HG02938 (cell line): ENCODE data around the gene SLBP.

Source experiments
- ATAC-seq: cut with Tn5 transposase; IDR thresholded peaks from one replicate; pipeline ENCODE4 v1.9.1; 2021; ENCODE audit warnings: mild to moderate bottlenecking, moderate library complexity; ENCODE audit not compliant: unreplicated experiment

SLBP gene

DNA sequence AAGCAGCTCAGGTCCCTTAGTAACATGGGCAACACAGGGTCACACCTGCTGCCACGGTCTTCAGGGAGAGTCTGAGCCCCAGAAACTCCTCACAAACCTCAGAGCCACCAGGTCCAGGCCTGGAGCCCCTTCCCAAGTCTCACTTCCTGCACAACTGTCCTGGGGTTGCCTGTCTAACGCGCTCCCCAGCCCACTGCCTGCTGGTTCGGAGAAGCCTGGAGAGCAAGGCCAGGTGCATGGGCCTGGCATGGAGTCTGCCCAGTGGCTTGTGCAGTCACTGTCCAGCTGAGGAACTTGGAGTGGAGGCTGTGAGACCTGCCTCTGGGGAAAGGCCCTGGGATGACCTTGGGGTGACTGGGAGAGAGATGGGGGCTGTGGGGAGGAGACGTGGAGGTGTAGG, 56.0 kb downstream of the SLBP start:
- no peak for ATAC-seq

DNA sequence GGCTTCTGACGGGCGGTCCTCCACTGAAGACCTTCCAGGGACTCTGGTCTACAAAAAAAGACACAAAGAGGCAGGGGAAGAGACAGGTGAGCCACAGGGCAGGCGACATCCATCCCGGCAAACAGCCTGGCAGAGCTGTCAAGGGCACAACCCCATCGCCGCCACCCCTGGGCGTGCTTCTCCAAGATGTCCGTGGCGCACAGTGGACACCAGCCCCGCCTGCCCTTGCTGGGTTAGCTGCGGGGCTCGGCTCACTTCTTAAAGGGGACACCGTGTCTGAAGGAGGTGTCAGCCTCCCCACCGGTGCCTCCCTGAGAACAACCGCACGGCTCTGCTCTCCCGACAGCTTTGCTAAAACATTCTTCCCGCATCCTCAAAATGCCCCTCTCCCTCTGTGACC, 56.4 kb downstream of the SLBP start:
- no peak for ATAC-seq

DNA sequence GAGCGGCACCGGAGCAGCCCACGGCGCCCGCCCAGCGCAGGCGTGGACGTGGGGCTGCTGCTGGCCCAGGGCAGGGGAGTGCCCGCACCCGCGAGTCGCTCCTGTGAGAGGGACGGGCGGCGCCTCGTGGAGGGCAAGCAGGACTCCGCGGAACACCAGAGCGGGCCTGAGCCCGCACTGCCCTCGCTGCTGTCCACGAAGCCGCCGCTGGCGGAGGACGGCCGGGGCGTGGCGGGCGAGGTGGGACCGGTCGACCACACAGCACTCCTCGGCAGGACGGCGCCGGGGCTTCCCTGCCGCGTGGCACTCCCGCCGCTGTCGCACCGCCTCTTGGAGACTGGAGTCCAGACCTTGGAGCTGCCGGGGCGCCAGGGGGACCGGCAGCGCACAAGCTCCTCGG, 57.0 kb downstream of the SLBP start:
- no peak for ATAC-seq

DNA sequence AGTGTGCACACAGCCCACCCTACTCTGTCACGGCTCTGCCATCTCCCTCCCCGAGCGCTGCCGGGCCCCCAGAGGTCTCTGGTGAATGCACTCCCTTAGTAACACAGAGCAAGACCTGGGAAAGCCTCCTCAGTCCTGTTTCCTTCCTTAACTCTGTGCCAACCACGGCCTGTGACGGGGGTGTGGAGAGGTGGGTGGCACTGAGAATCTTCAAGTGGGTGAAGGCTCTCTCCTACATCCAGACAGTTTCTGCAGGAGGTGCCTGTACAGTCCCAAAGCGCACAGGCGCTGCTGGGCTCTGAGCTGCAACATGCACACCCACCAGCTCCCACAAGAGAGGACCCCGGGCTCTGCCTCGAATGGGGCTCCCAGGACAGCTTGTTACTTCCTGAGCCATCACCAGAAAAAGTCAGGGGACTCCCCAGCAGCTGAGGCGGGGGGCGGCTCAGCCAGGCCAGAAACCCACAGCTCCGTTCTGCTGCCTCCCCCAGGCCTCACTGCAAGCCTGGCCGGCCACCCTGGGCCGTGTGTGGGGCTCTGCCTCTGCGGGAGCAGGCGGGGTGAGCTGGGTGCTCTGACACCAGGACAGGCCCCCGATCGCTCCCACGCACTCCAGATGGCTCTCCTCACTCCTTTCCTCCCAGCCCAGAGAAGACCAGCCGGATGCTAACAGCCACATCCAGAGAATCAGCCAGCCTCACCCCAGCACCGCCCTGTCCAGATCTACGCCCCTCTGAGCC, 57.7 kb downstream of the SLBP start:
- ATAC-seq, result no peak

DNA sequence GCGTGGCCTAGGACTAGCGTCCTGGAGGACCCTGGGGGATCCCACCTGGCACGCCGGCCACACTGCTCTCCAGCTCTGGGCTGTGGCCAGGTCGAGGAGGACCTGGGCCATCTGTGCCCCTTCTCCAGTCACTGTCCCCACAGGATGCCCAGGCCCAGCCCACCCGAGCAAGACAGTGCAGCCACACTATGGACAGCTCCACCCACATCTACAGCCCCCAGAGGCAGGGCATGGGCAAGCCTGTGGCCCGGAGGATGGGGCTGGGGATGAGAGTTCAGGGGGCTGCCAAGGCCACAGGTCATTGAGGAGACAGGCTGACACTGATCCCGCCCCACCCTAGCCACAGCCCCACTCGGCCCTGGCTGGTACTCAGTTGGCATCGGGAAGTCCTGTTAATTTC, 58.3 kb downstream of the SLBP start:
- no peak for ATAC-seq

DNA sequence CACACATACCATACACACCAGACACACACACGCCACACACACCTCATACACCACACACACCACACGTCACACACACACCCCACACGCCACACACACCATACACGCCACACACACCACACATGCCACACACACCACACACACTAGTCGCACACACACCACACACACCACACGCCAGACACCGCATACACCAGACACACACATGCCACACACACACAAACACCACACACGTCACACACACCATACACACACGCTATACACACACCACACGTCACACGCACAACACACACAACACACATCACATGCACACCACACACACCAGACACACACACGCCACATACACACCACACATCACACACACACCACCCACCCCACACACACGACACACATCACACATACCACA, 60.0 kb downstream of the SLBP start:
- ATAC-seq, result no peak

DNA sequence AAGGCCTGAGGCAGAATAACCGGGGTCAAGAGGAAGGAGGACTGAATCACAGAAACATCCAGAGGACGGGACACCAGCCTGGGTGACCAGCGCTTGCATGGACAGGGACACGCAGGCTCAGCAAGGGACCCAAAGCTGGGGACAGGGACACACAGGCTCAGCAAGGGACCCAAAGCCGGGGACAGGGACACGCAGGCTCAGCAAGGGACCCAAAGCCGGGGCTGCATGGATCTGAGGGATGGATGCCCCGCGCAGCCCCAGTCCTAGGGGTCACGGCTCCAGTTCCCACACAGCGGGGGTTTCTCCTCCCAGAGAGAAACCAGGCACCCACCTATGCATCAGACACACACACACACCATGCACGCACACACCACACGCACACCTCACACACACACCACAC, 60.5 kb downstream of the SLBP start:
- no peak for ATAC-seq

DNA sequence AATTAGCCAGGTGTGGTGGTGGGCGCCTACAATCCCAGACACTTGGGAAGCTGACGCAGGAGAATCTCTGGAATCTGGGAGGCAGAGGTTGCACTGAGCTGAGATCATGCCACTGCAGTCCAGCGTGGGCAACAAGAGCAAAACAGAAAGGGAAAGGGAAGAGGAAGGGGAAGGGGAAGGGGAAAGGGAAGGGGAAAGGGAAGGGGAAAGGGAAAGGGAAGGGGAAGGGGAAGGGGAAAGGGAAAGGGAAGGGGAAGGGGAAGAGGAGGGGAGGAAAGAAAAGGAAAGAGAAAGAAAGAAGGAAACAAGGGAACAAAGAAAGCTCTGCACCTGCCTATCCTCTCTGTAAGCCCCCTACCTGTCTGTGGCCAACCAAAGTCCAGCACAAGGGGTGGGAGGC, 63.2 kb downstream of the SLBP start:
- ATAC-seq, result no peak

DNA sequence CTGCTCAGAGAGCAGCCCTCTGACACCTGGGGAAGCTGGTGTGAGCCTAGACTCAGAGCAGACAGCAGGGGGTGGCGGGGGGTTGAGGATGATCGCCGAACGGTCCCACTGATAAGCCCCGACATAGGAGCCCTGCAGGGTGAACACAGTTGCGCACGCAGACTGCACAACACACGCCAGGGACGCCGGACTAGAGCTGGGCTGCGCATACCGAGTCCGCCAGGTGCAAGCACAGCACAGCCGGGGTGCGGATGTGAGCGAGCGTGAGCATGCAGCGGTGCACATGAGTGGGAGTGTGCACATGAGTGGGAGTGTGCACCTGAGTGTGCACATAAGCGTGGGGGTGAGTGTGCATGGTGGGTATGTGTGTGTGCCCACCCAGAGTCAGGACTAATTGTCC, 64.7 kb downstream of the SLBP start:
- no peak for ATAC-seq

DNA sequence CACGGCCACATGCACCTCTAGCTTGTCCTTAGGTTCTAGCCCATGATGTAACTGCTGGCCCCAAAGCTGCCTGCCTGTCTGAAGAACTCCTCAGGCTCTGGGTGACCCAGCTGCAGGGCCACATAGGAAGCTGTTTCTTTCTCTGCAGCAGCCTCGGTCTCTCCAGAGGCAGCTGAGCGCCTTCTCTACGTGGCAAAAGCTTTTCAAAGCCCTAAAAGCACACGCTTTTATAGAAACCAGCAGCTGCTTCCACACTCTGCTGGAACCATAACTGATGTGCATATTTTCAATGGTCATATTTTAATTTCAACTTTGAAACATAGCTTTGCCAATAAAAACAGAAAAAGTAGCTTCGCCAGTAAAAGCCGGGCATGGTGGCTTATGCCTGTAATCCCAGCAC, 65.4 kb downstream of the SLBP start:
- no peak for ATAC-seq

DNA sequence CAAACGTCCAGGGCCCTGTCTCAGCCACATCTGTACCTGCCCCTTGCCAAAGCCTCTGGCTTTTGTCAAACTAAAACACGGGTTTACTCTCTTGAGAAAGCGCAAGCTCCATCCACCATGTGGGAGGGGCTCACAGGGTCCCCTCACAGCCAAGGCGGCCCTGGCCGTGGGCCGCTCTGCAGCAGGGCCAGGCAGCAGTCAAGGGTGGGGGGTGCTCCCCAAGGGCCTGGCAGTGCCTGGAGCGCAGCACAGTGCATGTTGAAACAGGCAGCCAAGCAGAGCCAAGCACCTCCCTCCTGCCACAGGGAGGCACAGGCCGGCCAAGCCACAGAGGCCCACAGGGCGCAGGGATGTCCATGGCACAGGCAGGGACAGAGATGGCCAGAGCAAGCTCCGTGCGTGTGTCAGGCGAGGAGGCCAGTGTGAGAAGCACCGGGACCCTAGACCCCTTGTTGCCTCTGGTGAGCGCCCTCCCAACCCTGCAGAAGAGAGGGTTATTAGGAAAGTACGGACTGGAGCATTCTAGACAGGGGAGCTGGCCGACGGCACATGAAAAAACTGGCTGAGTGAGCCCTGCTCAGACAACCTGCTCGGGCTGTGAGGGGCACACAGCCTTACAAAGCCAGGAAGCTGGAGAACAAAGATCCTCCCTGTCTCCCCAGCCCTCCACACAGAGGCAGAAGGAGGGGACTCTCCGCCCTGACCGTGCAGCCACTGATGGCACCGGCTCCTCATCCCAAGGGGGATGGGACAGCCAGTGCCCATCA, 67.0 kb downstream of the SLBP start:
- no peak for ATAC-seq

DNA sequence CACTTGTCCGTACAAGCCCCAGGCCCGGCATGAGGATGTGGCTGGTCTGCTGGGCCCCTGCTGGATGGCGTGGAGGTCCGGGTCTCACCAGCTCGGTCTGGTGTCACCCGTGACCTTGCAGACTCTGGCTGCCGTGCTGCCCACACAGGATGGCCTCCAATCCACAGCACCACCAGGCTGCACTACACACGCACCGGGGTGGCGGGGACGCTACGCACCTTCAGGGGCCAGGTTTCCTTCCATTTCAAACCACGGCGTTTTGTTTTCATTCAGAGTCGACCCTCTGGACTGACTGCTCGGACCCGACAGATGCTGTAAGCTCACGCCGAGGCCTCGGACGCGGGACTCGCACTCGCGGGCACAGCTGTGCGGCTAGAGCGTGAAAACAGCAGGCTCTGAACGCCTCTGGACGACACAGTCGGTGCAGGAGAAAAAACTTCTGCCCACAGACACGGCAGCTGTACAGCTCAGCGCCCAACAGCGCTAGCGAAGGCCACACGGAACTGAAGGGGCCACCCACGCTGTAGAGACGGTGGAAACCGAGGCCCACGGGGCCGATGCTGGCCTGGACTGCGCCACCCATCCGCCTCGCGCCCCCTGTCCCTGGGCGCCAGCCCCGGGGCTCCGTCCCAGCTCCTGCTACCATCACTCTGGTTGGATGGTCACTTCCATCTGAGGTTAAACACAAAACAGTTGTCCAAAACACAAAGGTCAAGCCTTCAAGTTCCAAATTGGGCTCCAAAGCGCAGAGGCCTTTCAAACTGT, 68.0 kb downstream of the SLBP start:
- ATAC-seq, result no peak
